ENCODE data around the gene WASF1. TPM values are rescaled to one million over a fixed set of nuclear protein-coding genes. Genes with fewer than 3 reads are reported as not detected.

Gene WASF1
- total RNA-seq (2014; rRNA removed; shearing (Covaris generic)): 15.3 and 17.6 TPM in 2 replicates

GRCh38 chr6:110179406-110180227, at the start of gene WASF1:
WASF1 (minus strand) TSS chr6:110179670; CDS start chr6:110127601, 52,069 bp downstream.
- H3K4me3 ChIP-seq (ENCODE audit: insufficient read depth, low read depth, low read length): peak within 1 kb of the TSS; percentile 91
- peak; percentile 90 for DNase-seq
- H3K36me3 ChIP-seq (replicated peaks; ENCODE audit: control insufficient read depth, insufficient read depth, low read length): no peaks in the 10 kb centered on the region; the same call in 1 of the 2 replicates

DNA sequence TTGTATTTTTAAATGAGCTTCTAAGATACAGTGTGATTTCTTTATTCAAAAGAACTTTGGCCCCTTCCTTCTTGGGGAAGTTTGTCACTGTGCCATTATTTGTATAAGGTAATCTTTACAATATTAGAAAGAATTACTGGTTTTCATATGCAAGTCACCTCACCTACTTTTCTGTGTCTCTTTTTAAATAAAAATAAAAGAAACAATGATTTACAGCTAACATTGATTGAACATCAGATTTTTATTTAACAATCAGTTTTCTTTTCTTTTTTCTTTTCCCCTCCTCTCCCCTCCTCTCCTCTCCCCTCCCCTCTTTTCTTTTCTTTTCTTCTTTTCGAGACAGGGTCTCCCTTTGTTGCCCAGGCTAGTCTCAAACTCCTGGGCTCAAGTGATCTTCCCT, 46.8 kb upstream of the WASF1 start:
- H3K27me3 ChIP-seq (ENCODE audit: control insufficient read depth, insufficient read depth, low read length): no peaks in the 10 kb centered on the region
- no peak for DNase-seq
- peaks cover 1% of the 10 kb centered on the region for H3K36me3 ChIP-seq (replicated peaks; ENCODE audit: control insufficient read depth, insufficient read depth, low read length)
- no peak overlapping the region for H3K4me3 ChIP-seq (ENCODE audit: insufficient read depth, low read depth, low read length)

More at GRCh38 chr6:110179406-110180227, at the start of gene WASF1:
- no peaks in the 10 kb centered on the region for H3K27me3 ChIP-seq (ENCODE audit: control insufficient read depth, insufficient read depth, low read length)

- no peak for DNase-seq
- H3K27me3 ChIP-seq (ENCODE audit: control insufficient read depth, insufficient read depth, low read length): no peaks in the 10 kb centered on the region
- peaks cover 5% of the 10 kb centered on the region for H3K36me3 ChIP-seq (replicated peaks; ENCODE audit: control insufficient read depth, insufficient read depth, low read length)
- H3K4me3 ChIP-seq (ENCODE audit: insufficient read depth, low read depth, low read length): no peak overlapping the region
Measured at GRCh38 chr6:110221738-110222137, 42.3 kb upstream of the WASF1 start.

DNA sequence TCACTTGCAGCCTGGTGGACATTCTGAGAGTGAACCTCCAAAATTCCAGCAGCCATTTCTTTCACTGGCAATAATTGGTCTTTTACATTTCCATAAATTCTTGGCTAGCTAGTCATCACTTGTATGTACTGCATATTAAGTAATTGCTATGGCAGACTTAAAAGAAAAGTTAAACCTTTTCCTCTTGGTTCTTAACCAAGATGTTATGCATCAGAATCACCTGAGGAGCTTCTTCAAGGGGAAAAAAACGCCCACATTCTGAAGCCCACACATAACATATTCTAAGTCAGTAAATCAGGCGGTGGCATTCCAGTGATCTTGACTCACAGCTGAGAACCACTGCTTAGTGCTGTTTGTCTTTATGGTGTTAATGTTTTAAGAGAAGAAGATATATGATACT, 37.8 kb upstream of the WASF1 start:
- Histone ChIP-seq H3K27me3 (ENCODE audit: control insufficient read depth, insufficient read depth, low read length) (no peaks in the 10 kb centered on the region), H3K4me3 (ENCODE audit: insufficient read depth, low read depth, low read length) (no peak overlapping the region), H3K36me3 (replicated peaks; ENCODE audit: control insufficient read depth, insufficient read depth, low read length) (peaks cover 6% of the 10 kb centered on the region)
- no peak for DNase-seq

- Histone ChIP-seq H3K27me3 (ENCODE audit: control insufficient read depth, insufficient read depth, low read length) (no peaks in the 10 kb centered on the region), H3K4me3 (ENCODE audit: insufficient read depth, low read depth, low read length) (no peak overlapping the region), H3K36me3 (replicated peaks; ENCODE audit: control insufficient read depth, insufficient read depth, low read length) (peaks cover 7% of the 10 kb centered on the region)
- DNase-seq: no peak
Measured at GRCh38 chr6:110216140-110216539, 36.7 kb upstream of the WASF1 start.

DNA sequence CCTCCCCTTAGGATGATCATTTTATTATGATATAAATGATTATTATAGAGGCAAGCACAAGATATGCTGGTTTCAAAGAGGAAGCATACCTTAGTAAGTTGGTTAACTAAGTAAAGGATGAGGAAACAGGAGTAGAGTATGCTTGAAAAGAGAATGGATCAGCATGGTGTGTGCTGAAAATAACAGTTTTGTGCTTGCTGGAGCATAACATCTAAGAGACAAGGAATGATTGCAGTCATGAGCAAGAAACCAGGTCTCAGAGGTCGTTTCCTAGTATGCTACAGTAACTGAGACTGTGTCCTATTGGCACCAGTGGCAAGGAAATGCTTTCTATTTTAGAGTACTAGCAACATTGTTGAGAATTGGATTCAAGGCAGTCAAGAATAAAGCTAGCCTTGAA, 34.9 kb upstream of the WASF1 start:
- Histone ChIP-seq H3K36me3 (replicated peaks; ENCODE audit: control insufficient read depth, insufficient read depth, low read length) (peaks cover 5% of the 10 kb centered on the region), H3K27me3 (ENCODE audit: control insufficient read depth, insufficient read depth, low read length) (no peaks in the 10 kb centered on the region), H3K4me3 (ENCODE audit: insufficient read depth, low read depth, low read length) (no peak overlapping the region)
- no peak for DNase-seq

- no peak overlapping the region for H3K4me3 ChIP-seq (ENCODE audit: insufficient read depth, low read depth, low read length)
- H3K36me3 ChIP-seq (replicated peaks; ENCODE audit: control insufficient read depth, insufficient read depth, low read length): peaks cover 1% of the 10 kb centered on the region
- DNase-seq: no peak
- H3K27me3 ChIP-seq (ENCODE audit: control insufficient read depth, insufficient read depth, low read length): no peaks in the 10 kb centered on the region
Measured at GRCh38 chr6:110211753-110212152, 32.3 kb upstream of the WASF1 start.

GRCh38 chr6:110207652-110208051, 28.2 kb upstream of the WASF1 start:
- Histone ChIP-seq H3K36me3 (replicated peaks; ENCODE audit: control insufficient read depth, insufficient read depth, low read length) (peaks cover 1% of the 10 kb centered on the region; the same call in 1 of the 2 replicates), H3K27me3 (ENCODE audit: control insufficient read depth, insufficient read depth, low read length) (no peaks in the 10 kb centered on the region), H3K4me3 (ENCODE audit: insufficient read depth, low read depth, low read length) (no peak overlapping the region)
- DNase-seq: no peak

- no peak overlapping the region for H3K4me3 ChIP-seq (ENCODE audit: insufficient read depth, low read depth, low read length)
- no peaks in the 10 kb centered on the region for H3K27me3 ChIP-seq (ENCODE audit: control insufficient read depth, insufficient read depth, low read length)
- DNase-seq: no peak
- no peaks in the 10 kb centered on the region for H3K36me3 ChIP-seq (replicated peaks; ENCODE audit: control insufficient read depth, insufficient read depth, low read length)
Measured at GRCh38 chr6:110201151-110201884, 21.8 kb upstream of the WASF1 start.

GRCh38 chr6:110198561-110198960, 19.1 kb upstream of the WASF1 start:
- Histone ChIP-seq H3K36me3 (replicated peaks; ENCODE audit: control insufficient read depth, insufficient read depth, low read length) (no peaks in the 10 kb centered on the region), H3K27me3 (ENCODE audit: control insufficient read depth, insufficient read depth, low read length) (no peaks in the 10 kb centered on the region), H3K4me3 (ENCODE audit: insufficient read depth, low read depth, low read length) (no peak overlapping the region)
- no peak for DNase-seq

DNA sequence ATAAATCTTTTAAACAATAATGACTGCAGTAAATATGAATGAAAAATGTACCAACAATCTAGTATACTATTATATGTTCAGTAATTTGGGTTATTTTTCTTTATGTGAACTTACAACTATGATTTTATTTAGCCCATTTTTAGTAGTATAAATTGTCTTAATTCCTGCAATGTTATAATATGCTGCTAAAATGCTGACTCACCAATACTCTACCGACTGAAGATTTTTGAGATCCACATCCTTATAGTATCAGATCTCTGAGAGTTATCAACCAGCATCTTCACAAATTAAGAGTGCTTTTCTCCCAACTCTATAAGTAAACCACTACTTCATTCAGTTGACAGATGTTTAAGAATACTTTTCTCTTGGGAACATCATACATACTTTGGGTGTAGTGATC, 17.4 kb upstream of the WASF1 start:
- DNase-seq: no peak
- H3K27me3 ChIP-seq (ENCODE audit: control insufficient read depth, insufficient read depth, low read length): no peaks in the 10 kb centered on the region

DNA sequence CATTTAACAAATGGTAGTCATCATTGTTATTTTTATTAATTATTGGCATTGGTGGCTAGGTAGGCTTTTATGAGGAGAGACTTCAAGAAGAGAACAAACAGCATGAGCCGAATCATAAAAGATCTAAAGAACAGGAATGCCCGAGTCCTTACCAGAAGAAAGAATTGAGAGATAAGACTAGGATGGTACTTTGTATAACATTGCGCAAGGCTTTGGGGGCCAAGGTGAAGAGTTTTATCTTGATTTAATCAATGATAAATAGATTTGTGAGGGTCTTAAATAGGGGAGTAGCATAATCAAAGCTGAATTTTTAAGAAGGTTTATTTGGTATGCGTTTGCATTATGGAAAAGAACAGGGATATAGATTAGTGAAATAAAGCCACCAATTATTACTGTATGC, 16.2 kb upstream of the WASF1 start:
- no peaks in the 10 kb centered on the region for H3K27me3 ChIP-seq (ENCODE audit: control insufficient read depth, insufficient read depth, low read length)
- H3K36me3 ChIP-seq (replicated peaks; ENCODE audit: control insufficient read depth, insufficient read depth, low read length): no peaks in the 10 kb centered on the region
- no peak overlapping the region for H3K4me3 ChIP-seq (ENCODE audit: insufficient read depth, low read depth, low read length)
- DNase-seq: no peak

More for the DNA sequence above, 17.4 kb upstream of the WASF1 start:
- no peaks in the 10 kb centered on the region for H3K36me3 ChIP-seq (replicated peaks; ENCODE audit: control insufficient read depth, insufficient read depth, low read length)
- H3K4me3 ChIP-seq (ENCODE audit: insufficient read depth, low read depth, low read length): no peak overlapping the region

GRCh38 chr6:110191477-110191876, 12.0 kb upstream of the WASF1 start:
- no peaks in the 10 kb centered on the region for H3K36me3 ChIP-seq (replicated peaks; ENCODE audit: control insufficient read depth, insufficient read depth, low read length)
- H3K4me3 ChIP-seq (ENCODE audit: insufficient read depth, low read depth, low read length): no peak overlapping the region
- no peaks in the 10 kb centered on the region for H3K27me3 ChIP-seq (ENCODE audit: control insufficient read depth, insufficient read depth, low read length)
- DNase-seq: no peak

DNA sequence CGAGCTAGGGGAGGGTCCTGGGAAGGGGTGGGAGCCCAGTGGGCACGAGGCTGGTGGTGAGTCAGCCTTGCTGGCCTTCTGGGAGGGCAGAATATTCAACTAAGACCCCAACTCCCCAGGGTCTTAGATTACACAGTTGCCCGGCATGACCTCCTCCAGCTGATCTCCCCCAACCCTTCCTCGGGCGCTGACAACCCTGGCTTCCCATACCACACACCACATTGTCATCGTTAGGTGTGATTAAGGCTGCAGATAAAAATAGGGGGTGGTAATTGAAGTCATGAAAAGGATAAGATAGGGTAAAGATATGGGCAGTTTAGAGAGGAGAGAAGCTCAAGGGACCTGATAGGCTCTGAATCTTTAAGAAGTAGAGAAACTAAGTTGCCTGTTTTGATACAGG, 11.3 kb upstream of the WASF1 start:
- Histone ChIP-seq H3K36me3 (replicated peaks; ENCODE audit: control insufficient read depth, insufficient read depth, low read length) (no peaks in the 10 kb centered on the region), H3K4me3 (ENCODE audit: insufficient read depth, low read depth, low read length) (no peak overlapping the region), H3K27me3 (ENCODE audit: control insufficient read depth, insufficient read depth, low read length) (no peaks in the 10 kb centered on the region)
- no peak for DNase-seq

DNA sequence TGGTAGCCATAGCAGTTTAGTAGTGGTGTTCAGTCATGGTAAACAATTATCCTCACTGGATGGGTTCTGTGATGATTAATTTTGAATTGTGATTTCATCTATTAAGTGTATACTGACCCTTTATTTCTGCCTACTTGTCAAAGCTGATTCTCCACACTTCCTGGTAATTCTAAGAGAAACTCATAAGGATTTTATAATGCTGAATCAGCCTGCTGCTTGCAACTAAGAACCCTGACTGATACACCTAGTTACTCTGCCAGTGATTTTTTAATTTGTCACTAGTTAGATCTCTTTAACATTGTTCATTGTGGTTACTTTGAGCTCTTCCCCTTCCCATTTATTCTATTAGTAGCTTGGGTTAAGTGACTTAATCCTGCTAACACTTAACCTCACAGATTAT, 9.3 kb upstream of the WASF1 start:
- H3K36me3 ChIP-seq (replicated peaks; ENCODE audit: control insufficient read depth, insufficient read depth, low read length): no peaks in the 10 kb centered on the region
- H3K4me3 ChIP-seq (ENCODE audit: insufficient read depth, low read depth, low read length): no peak overlapping the region
- DNase-seq: no peak
- H3K27me3 ChIP-seq (ENCODE audit: control insufficient read depth, insufficient read depth, low read length): no peaks in the 10 kb centered on the region
